ENCODE results near the gene HINT1.
"Not testable (repeated sequence)": the region's sequence is repeated elsewhere in the genome, so short reads cannot be mapped to it uniquely, and the experiment has no call there.

HINT1 gene

DNA sequence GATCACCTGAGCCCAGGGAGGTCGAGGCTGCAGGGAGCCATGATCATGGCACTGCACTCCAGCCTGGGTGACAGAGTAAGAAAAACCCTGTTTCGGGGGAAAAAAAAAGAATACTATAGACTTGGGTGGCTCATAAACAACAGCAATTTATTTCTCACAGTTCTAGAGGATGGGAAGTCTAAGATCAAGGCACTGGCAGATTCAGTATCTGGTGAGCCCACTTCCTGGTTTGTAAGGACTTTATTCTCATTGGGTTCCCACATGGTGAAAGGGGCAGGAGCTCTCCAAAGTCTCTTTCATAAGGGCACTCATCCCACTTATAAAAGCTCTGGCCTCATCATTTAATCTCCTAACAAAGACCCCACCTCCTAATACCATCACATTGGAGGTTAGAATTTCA is 8.7 kb downstream of the HINT1 start:
- Histone ChIP-seq H3K4me3 (ENCODE audit: low read depth in 1 of 2, low read length in 2 of 2) (no peak overlapping the region), H3K9ac (ENCODE audit: low read depth in 1 of 2, low read length in 2 of 2) (no peak overlapping the region), H3K27me3 (ENCODE audit: control insufficient read depth in 1 of 2, insufficient read depth in 2 of 2, low read length in 2 of 2) (no peaks in the 10 kb centered on the region), H3K36me3 (ENCODE audit: control insufficient read depth in 1 of 2, insufficient read depth in 2 of 2, low read length in 2 of 2) (peaks cover 8 to 30% of the 10 kb centered on the region in 2 donors), H3K4me1 (ENCODE audit: control insufficient read depth in 1 of 2, insufficient read depth in 2 of 2, low read length in 2 of 2) (no peaks in the 10 kb centered on the region), H3K9me3 (ENCODE audit: control insufficient read depth in 1 of 2, low read length in 2 of 2) (no peaks in the 10 kb centered on the region), H3K27ac (ENCODE audit: low read depth, low read length) (no peak overlapping the region)

DNA sequence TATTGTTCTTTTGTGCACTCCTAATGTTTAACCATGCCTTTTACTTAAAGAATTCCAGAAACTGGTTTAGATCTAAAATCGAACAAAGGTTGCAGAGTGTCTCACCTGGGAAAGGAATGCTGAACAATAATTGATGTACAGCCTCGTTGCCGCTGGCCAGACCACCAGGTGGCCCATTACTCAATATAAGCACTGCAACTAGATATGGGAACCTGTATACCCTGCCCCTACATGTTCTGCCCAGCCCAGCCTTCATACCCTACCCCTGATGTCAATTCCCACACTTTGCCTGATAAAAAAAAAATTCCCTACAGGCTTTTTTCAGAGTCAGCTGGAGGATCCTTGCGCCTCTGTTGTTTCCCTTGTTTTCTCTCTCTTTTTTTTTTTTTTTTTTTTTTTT is 13.8 kb downstream of the HINT1 start:
- Histone ChIP-seq H3K9me3 (ENCODE audit: control insufficient read depth in 1 of 2, low read length in 2 of 2) (no peaks in the 10 kb centered on the region), H3K4me1 (ENCODE audit: control insufficient read depth in 1 of 2, insufficient read depth in 2 of 2, low read length in 2 of 2) (no peaks in the 10 kb centered on the region), H3K36me3 (ENCODE audit: control insufficient read depth in 1 of 2, insufficient read depth in 2 of 2, low read length in 2 of 2) (no peaks in the 10 kb centered on the region), H3K4me3 (ENCODE audit: low read depth in 1 of 2, low read length in 2 of 2) (no peak overlapping the region), H3K27ac (ENCODE audit: low read depth, low read length) (no peak overlapping the region), H3K27me3 (ENCODE audit: control insufficient read depth in 1 of 2, insufficient read depth in 2 of 2, low read length in 2 of 2) (no peaks in the 10 kb centered on the region), H3K9ac (ENCODE audit: low read depth in 1 of 2, low read length in 2 of 2) (no peak overlapping the region)

DNA sequence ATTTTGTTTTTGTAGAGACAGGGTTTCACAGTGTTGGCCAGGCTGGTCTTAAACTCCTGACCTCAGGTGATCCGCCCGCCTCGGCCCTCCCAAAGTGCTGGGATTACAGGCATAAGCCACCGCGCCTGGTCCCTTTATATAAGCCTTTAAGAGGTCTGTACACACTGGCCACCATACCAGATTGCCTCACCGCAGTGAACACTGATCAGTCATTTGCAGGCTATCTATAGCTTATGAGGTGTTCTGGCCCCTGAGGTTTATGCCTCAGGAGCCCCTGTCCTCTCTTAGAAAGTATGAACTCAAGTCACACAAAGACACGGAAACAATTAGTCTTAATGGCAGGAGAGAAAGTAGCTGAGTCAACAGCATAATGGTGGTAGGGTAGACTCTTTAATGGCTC is 14.6 kb downstream of the HINT1 start:
- H3K27ac ChIP-seq (ENCODE audit: low read depth, low read length) = no peak overlapping the region
- no peaks in the 10 kb centered on the region for H3K27me3 ChIP-seq (ENCODE audit: control insufficient read depth in 1 of 2, insufficient read depth in 2 of 2, low read length in 2 of 2)
- no peaks in the 10 kb centered on the region for H3K9me3 ChIP-seq (ENCODE audit: control insufficient read depth in 1 of 2, low read length in 2 of 2)
- no peak overlapping the region for H3K9ac ChIP-seq (ENCODE audit: low read depth in 1 of 2, low read length in 2 of 2)
- H3K36me3 ChIP-seq (ENCODE audit: control insufficient read depth in 1 of 2, insufficient read depth in 2 of 2, low read length in 2 of 2) = no peaks in the 10 kb centered on the region
- H3K4me3 ChIP-seq (ENCODE audit: low read depth in 1 of 2, low read length in 2 of 2) = no peak overlapping the region
- H3K4me1 ChIP-seq (ENCODE audit: control insufficient read depth in 1 of 2, insufficient read depth in 2 of 2, low read length in 2 of 2) = no peaks in the 10 kb centered on the region

DNA sequence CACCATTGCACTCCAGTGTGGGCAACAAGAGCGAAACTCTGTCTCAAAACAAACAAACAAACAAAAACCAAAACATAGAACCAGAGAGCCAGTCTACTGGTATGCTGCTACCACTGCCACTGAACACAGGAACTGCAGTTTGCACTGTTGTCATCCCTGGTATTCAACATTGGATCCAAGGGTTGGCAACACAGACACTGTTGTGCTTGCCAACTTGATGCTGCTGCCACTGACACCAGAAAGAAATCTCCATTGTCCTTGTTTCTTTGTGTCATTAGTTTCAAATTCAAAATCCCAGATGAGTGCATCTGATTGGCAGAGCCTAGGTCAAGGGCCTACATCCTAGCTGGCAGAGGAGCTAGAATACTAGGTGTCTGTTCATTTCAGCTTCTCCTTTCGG is 16.2 kb downstream of the HINT1 start:
- H3K36me3 ChIP-seq (ENCODE audit: control insufficient read depth in 1 of 2, insufficient read depth in 2 of 2, low read length in 2 of 2) = no peaks in the 10 kb centered on the region
- H3K27ac ChIP-seq (ENCODE audit: low read depth, low read length) = no peak overlapping the region
- no peak overlapping the region for H3K4me3 ChIP-seq (ENCODE audit: low read depth in 1 of 2, low read length in 2 of 2)
- no peaks in the 10 kb centered on the region for H3K27me3 ChIP-seq (ENCODE audit: control insufficient read depth in 1 of 2, insufficient read depth in 2 of 2, low read length in 2 of 2)
- no peaks in the 10 kb centered on the region for H3K9me3 ChIP-seq (ENCODE audit: control insufficient read depth in 1 of 2, low read length in 2 of 2)
- H3K9ac ChIP-seq (ENCODE audit: low read depth in 1 of 2, low read length in 2 of 2) = no peak overlapping the region
- no peaks in the 10 kb centered on the region for H3K4me1 ChIP-seq (ENCODE audit: control insufficient read depth in 1 of 2, insufficient read depth in 2 of 2, low read length in 2 of 2)

DNA sequence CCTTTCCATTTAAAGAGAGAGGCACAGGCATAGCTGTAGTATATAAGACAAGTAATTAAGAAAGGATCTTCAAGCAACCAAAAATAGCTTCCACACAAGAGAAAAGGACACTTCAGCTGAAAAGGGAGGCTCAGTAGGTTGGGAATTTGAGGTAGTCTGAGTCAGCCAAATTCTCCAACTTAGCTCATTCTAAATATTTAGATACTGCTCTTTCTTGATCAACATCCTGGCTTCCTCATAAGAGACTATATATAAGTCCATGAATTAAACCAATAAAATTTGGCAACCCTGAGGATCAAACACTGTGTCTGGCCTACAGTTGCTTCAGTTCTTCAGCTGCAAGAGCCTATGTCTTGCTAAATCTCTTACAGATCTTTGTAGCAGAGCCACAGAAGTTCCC is 17.8 kb downstream of the HINT1 start:
- Histone ChIP-seq H3K9ac (ENCODE audit: low read depth in 1 of 2, low read length in 2 of 2) (no peak overlapping the region), H3K4me1 (ENCODE audit: control insufficient read depth in 1 of 2, insufficient read depth in 2 of 2, low read length in 2 of 2) (no peaks in the 10 kb centered on the region), H3K9me3 (ENCODE audit: control insufficient read depth in 1 of 2, low read length in 2 of 2) (no peaks in the 10 kb centered on the region), H3K4me3 (ENCODE audit: low read depth in 1 of 2, low read length in 2 of 2) (no peak overlapping the region), H3K27ac (ENCODE audit: low read depth, low read length) (no peak overlapping the region), H3K36me3 (ENCODE audit: control insufficient read depth in 1 of 2, insufficient read depth in 2 of 2, low read length in 2 of 2) (no peaks in the 10 kb centered on the region), H3K27me3 (ENCODE audit: control insufficient read depth in 1 of 2, insufficient read depth in 2 of 2, low read length in 2 of 2) (no peaks in the 10 kb centered on the region)

DNA sequence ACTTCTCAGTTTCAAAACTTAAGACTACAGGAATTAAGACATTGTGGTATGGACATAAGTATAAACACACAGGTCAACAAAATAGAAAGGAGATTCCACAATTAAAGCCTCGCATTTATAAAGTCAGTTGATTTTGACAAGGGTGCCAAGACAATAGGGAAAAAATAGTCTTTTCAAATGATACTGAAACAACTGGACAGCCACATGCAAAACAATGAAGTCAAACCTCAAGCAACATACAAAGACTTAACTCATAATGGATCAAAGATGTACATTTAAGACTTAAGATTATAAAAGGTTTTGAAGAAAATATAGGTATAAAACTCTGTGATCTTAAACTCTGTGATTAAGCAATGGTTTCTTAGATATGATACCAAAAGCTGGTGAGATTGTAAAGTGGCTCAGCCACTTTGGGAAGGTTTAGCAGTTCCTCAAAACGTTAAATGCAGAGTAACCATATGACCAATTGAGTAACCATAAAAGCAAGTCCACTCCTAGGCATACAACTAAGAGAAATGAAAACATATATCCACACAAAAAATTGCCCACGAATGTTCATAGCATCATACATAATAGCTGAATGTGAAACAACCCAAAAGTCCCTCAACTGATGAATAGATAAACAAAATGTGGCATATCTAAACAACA is 22.0 kb downstream of the HINT1 start:
- H3K27me3 ChIP-seq (ENCODE audit: control insufficient read depth in 1 of 2, insufficient read depth in 2 of 2, low read length in 2 of 2) = no peaks in the 10 kb centered on the region
- no peak overlapping the region for H3K9ac ChIP-seq (ENCODE audit: low read depth in 1 of 2, low read length in 2 of 2)
- H3K9me3 ChIP-seq (ENCODE audit: control insufficient read depth in 1 of 2, low read length in 2 of 2) = no peaks in the 10 kb centered on the region
- no peaks in the 10 kb centered on the region for H3K36me3 ChIP-seq (ENCODE audit: control insufficient read depth in 1 of 2, insufficient read depth in 2 of 2, low read length in 2 of 2)
- H3K27ac ChIP-seq (ENCODE audit: low read depth, low read length) = no peak overlapping the region
- no peaks in the 10 kb centered on the region for H3K4me1 ChIP-seq (ENCODE audit: control insufficient read depth in 1 of 2, insufficient read depth in 2 of 2, low read length in 2 of 2)
- H3K4me3 ChIP-seq (ENCODE audit: low read depth in 1 of 2, low read length in 2 of 2) = no peak overlapping the region

DNA sequence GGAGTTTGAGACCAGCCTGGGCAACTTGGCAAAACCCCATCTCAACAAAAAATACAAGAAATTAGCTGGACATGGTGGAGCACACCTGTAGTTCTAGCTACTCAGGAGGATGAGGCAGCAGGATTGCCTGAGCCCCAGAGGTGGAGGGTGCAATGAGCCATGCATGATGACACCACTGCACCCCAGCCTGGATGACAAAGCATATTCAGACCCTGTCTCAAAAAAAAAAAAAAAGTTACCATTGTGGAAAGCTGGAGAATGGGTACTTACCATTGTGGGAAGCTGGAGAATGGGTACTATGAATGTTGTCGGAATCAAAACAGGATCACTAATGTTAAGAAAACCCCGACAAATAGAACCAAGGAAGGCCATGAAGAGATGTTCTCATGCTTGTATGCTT is 25.7 kb downstream of the HINT1 start:
- Histone ChIP-seq H3K9ac (ENCODE audit: low read depth in 1 of 2, low read length in 2 of 2) (no peak overlapping the region), H3K27me3 (ENCODE audit: control insufficient read depth in 1 of 2, insufficient read depth in 2 of 2, low read length in 2 of 2) (no peaks in the 10 kb centered on the region), H3K4me3 (ENCODE audit: low read depth in 1 of 2, low read length in 2 of 2) (no peak overlapping the region), H3K4me1 (ENCODE audit: control insufficient read depth in 1 of 2, insufficient read depth in 2 of 2, low read length in 2 of 2) (no peaks in the 10 kb centered on the region), H3K36me3 (ENCODE audit: control insufficient read depth in 1 of 2, insufficient read depth in 2 of 2, low read length in 2 of 2) (no peaks in the 10 kb centered on the region), H3K27ac (ENCODE audit: low read depth, low read length) (no peak overlapping the region), H3K9me3 (ENCODE audit: control insufficient read depth in 1 of 2, low read length in 2 of 2) (no peaks in the 10 kb centered on the region)

DNA sequence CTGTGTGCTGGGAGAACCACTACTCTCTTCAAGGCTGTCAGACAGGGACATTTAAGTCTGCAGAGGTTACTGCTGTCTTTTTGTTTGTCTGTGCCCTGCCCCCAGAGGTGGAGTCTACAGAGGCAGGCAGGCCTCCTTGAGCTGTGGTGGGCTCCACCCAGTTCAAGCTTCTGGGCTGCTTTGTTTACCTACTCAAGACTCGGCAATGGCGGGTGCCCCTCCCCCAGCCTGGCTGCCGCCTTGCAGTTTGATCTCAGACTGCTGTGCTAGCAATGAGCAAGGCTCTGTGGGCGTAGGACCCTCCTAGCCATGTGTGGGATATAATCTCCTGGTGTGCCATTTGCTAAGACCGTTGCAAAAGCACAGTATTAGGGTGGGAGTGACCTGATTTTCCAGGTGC is 26.6 kb downstream of the HINT1 start:
- not testable (repeated sequence) for H3K4me1 ChIP-seq (ENCODE audit: control insufficient read depth in 1 of 2, insufficient read depth in 2 of 2, low read length in 2 of 2); H3K9me3 ChIP-seq (ENCODE audit: control insufficient read depth in 1 of 2, low read length in 2 of 2); H3K27ac ChIP-seq (ENCODE audit: low read depth, low read length); H3K36me3 ChIP-seq (ENCODE audit: control insufficient read depth in 1 of 2, insufficient read depth in 2 of 2, low read length in 2 of 2); H3K9ac ChIP-seq (ENCODE audit: low read depth in 1 of 2, low read length in 2 of 2); H3K4me3 ChIP-seq (ENCODE audit: low read depth in 1 of 2, low read length in 2 of 2); H3K27me3 ChIP-seq (ENCODE audit: control insufficient read depth in 1 of 2, insufficient read depth in 2 of 2, low read length in 2 of 2)

DNA sequence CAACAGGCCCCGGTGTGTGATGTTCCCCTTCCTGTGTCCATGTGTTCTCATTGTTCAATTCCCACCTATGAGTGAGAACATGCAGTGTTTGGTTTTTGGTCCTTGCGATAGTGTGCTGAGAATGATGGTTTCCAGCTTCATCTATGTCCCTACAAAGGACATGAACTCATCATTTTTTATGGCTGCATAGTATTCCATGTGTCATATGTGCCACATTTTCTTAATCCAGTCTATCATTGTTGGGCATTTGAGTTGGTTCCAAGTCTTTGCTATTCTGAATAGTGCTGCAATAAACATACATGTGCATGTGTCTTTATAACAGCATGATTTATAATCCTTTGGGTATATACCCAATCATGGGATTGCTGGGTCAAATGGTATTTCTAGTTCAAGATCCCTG is 32.0 kb downstream of the HINT1 start:
- H3K36me3 ChIP-seq (ENCODE audit: control insufficient read depth in 1 of 2, insufficient read depth in 2 of 2, low read length in 2 of 2); H3K27me3 ChIP-seq (ENCODE audit: control insufficient read depth in 1 of 2, insufficient read depth in 2 of 2, low read length in 2 of 2); H3K9me3 ChIP-seq (ENCODE audit: control insufficient read depth in 1 of 2, low read length in 2 of 2); H3K27ac ChIP-seq (ENCODE audit: low read depth, low read length); H3K4me1 ChIP-seq (ENCODE audit: control insufficient read depth in 1 of 2, insufficient read depth in 2 of 2, low read length in 2 of 2); H3K9ac ChIP-seq (ENCODE audit: low read depth in 1 of 2, low read length in 2 of 2); H3K4me3 ChIP-seq (ENCODE audit: low read depth in 1 of 2, low read length in 2 of 2): not testable (repeated sequence)

DNA sequence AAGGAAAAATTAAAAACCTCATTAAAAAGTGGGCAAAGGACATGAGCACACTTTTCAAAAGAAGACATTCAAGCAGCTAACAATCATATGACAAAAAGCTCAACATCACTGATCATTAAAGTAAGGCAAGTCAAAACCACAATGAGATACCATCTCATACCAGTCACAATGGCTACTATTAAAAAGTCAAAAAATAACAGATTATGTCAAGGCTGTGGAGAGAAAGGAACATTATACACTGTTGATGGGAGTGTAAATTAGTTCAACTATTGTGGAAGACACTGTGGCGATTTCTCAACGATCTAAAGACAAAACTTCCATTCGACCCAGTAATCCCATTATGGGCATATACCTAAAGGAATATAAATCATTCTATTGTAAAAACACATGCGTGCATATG is 35.8 kb downstream of the HINT1 start:
- no peaks in the 10 kb centered on the region for H3K9me3 ChIP-seq (ENCODE audit: control insufficient read depth in 1 of 2, low read length in 2 of 2)
- H3K9ac ChIP-seq (ENCODE audit: low read depth in 1 of 2, low read length in 2 of 2) = no peak overlapping the region
- H3K4me1 ChIP-seq (ENCODE audit: control insufficient read depth in 1 of 2, insufficient read depth in 2 of 2, low read length in 2 of 2) = no peaks in the 10 kb centered on the region
- H3K36me3 ChIP-seq (ENCODE audit: control insufficient read depth in 1 of 2, insufficient read depth in 2 of 2, low read length in 2 of 2) = no peaks in the 10 kb centered on the region
- no peaks in the 10 kb centered on the region for H3K27me3 ChIP-seq (ENCODE audit: control insufficient read depth in 1 of 2, insufficient read depth in 2 of 2, low read length in 2 of 2)
- no peak overlapping the region for H3K4me3 ChIP-seq (ENCODE audit: low read depth in 1 of 2, low read length in 2 of 2)
- no peak overlapping the region for H3K27ac ChIP-seq (ENCODE audit: low read depth, low read length)

DNA sequence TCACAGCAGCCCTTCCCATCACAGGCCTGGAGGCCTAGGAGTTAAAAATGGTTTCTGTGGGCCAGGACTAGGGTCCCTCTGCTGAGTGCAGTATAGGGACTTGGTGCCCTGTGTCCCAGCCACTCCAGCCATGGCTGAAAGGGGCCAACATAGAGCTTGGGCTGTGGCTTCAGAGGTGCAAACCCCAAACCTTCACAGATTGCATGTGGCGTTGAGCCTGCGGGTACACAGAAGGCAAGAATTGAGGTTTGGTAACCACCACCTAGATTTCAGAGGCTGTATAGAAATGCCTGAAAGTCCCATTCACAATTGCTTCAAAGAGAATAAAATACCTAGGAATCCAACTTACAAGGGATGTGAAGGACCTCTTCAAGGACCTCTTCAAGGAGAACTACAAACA is 37.8 kb downstream of the HINT1 start:
- H3K4me1 ChIP-seq (ENCODE audit: control insufficient read depth in 1 of 2, insufficient read depth in 2 of 2, low read length in 2 of 2); H3K36me3 ChIP-seq (ENCODE audit: control insufficient read depth in 1 of 2, insufficient read depth in 2 of 2, low read length in 2 of 2); H3K27me3 ChIP-seq (ENCODE audit: control insufficient read depth in 1 of 2, insufficient read depth in 2 of 2, low read length in 2 of 2); H3K9me3 ChIP-seq (ENCODE audit: control insufficient read depth in 1 of 2, low read length in 2 of 2); H3K4me3 ChIP-seq (ENCODE audit: low read depth in 1 of 2, low read length in 2 of 2); H3K9ac ChIP-seq (ENCODE audit: low read depth in 1 of 2, low read length in 2 of 2); H3K27ac ChIP-seq (ENCODE audit: low read depth, low read length): not testable (repeated sequence)

Measured in duodenal mucosa (tissue), 2 donors.